Natural killer cell (primary cell): Measurements from ENCODE around the gene SEL1L. TPM values are rescaled to one million over a fixed set of nuclear protein-coding genes. Genes with fewer than 3 reads are reported as not detected.

Experiments
- ATAC-seq, 3 donors: fragments of 150-1000 bp in 2 of 3; fragments of 200-7000 bp in 1 of 3; cut with Tn5 transposase; 1 replicate in 1 of 3; 2 replicates in 2 of 3; pipeline ENCODE4 v1.10.0; 2021; ENCODE audit warnings: mild to moderate bottlenecking in 2 of 3, moderate library complexity in 2 of 3
- DNase-seq, 2 donors: peaks; one replicate each; pipeline versions ENCODE4 v3.0.0 to v3.0.0-alpha.2; 2013 to 2021; ENCODE audit warnings: mixed read lengths in 1 of 2
- H3K27ac ChIP-seq: one replicate; pipeline ENCODE4 v1.5.1; 2013; ENCODE audit warnings: mild to moderate bottlenecking, low read length
- H3K27me3 ChIP-seq: one replicate; pipeline ENCODE4 v1.6.1; 2013; ENCODE audit warnings: low read length; ENCODE audit not compliant: control insufficient read depth, insufficient read depth
- H3K36me3 ChIP-seq: one replicate; pipeline ENCODE4 v1.6.1; 2013; ENCODE audit warnings: low read length; ENCODE audit not compliant: control insufficient read depth, insufficient read depth
- H3K4me1 ChIP-seq: one replicate; pipeline ENCODE4 v1.6.1; 2013; ENCODE audit warnings: low read length; ENCODE audit not compliant: control insufficient read depth, insufficient read depth
- H3K4me3 ChIP-seq: one replicate; pipeline ENCODE4 v1.5.1; 2013; ENCODE audit warnings: low read length
- H3K9me3 ChIP-seq: one replicate; pipeline ENCODE4 v1.6.1; 2013; ENCODE audit warnings: low read length; ENCODE audit not compliant: control insufficient read depth, insufficient read depth
- H3K27ac Mint-ChIP-seq, 2 donors: one replicate each; pipeline ENCODE4 v1.8.0; 2022; ENCODE audit warnings: mild to moderate bottlenecking in 2 of 2, mixed read lengths in 2 of 2, moderate library complexity in 1 of 2
- H3K27me3 Mint-ChIP-seq, 2 donors: one replicate each; pipeline ENCODE4 v1.8.0; 2022; ENCODE audit warnings: low read depth in 2 of 2, mixed read lengths in 2 of 2
- H3K36me3 Mint-ChIP-seq: one replicate; pipeline ENCODE4 v1.8.0; 2022; ENCODE audit warnings: mixed read lengths
- H3K4me1 Mint-ChIP-seq, 2 donors: one replicate each; pipeline ENCODE4 v1.8.0; 2022; ENCODE audit warnings: mixed read lengths in 2 of 2
- H3K4me3 Mint-ChIP-seq: one replicate; pipeline ENCODE4 v1.8.0; 2022; ENCODE audit warnings: mild to moderate bottlenecking, moderate library complexity, mixed read lengths
- H3K9me3 Mint-ChIP-seq, 2 donors: one replicate each; pipeline ENCODE4 v1.8.0; 2022; ENCODE audit warnings: mixed read lengths in 2 of 2
- WGBS: methylation state at CpG from one replicate; pipeline ENCODE4 v1.1.7; 2013; ENCODE audit warnings: missing lambda C conversion rate; ENCODE audit not compliant: insufficient coverage; 5-methylcytosine and 5-hydroxymethylcytosine counted together
- intact Hi-C: fragments of 100-400 bp; cut with micrococcal nuclease; formaldehyde crosslinking; loops from one replicate; pipeline ENCODE4 v1.14.2; 2022
- total RNA-seq, 4 donors: library from RNA; stranded (reverse); fragments of 120-200 nt in 1 of 4; gene quantifications; one replicate each; pipeline versions ENCODE4 v1.2.3 to v1.2.4, GENCODE V29; 2013 to 2022
- TF ChIP-seq, protein P1 (sequence below): fragments of 200-600 bp; IDR thresholded peaks from one replicate; pipeline ENCODE4 v1.8.0; 2022; ENCODE audit warnings: antibody characterized with exemption

The SEL1L gene
- total RNA-seq, 3 donors from 2014 or later (not counting 1 experiment from before 2014, with no cell fraction given): 55.0 to 93.0 (median 77.0) TPM

DNA sequence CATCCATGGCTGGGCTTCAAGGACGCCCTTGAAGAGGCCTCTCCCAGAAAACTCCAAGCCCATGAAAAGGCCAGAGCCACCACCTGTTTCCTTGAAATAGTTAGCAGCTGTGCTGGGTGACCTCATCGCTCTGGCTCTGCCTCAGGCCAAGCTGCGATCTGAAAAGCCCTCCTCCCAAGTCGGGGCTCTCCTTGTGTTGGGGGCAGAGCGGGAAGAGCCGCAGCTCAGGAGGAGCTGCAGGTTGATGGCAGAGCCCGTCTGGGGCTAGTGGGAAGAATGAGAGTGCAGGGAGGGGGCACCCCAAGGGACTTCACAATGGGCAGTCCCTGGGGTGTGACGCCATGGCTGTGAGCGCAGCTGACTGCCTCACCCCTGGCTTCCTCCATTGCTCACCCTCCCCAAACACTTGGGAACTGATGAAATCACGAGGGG lies 83.5 kb downstream of the SEL1L start:
- intact Hi-C loops: no loop called here
- Histone ChIP-seq H3K9me3 (no peaks in the 10 kb centered on the region), H3K36me3 (no peaks in the 10 kb centered on the region), H3K27ac (no peak overlapping the region), H3K4me3 (no peak overlapping the region), H3K4me1 (no peaks in the 10 kb centered on the region), H3K27me3 (no peaks in the 10 kb centered on the region)
- Mint-ChIP-seq H3K36me3 (no peaks in the 10 kb centered on the region), H3K4me1 (peaks cover 5 to 8% of the 10 kb centered on the region in 2 donors), H3K27me3 (peaks cover 3 to 8% of the 10 kb centered on the region in 2 donors), H3K4me3 (no peak overlapping the region), H3K9me3 (no peaks in the 10 kb centered on the region), H3K27ac (no peak overlapping the region)
- no peak for ATAC-seq
- TF ChIP-seq, protein P1, sequence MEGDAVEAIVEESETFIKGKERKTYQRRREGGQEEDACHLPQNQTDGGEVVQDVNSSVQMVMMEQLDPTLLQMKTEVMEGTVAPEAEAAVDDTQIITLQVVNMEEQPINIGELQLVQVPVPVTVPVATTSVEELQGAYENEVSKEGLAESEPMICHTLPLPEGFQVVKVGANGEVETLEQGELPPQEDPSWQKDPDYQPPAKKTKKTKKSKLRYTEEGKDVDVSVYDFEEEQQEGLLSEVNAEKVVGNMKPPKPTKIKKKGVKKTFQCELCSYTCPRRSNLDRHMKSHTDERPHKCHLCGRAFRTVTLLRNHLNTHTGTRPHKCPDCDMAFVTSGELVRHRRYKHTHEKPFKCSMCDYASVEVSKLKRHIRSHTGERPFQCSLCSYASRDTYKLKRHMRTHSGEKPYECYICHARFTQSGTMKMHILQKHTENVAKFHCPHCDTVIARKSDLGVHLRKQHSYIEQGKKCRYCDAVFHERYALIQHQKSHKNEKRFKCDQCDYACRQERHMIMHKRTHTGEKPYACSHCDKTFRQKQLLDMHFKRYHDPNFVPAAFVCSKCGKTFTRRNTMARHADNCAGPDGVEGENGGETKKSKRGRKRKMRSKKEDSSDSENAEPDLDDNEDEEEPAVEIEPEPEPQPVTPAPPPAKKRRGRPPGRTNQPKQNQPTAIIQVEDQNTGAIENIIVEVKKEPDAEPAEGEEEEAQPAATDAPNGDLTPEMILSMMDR: no peak
- 86% methylated on average over 10 of the region's 10 CpGs for WGBS
- DNase-seq: no peak

DNA sequence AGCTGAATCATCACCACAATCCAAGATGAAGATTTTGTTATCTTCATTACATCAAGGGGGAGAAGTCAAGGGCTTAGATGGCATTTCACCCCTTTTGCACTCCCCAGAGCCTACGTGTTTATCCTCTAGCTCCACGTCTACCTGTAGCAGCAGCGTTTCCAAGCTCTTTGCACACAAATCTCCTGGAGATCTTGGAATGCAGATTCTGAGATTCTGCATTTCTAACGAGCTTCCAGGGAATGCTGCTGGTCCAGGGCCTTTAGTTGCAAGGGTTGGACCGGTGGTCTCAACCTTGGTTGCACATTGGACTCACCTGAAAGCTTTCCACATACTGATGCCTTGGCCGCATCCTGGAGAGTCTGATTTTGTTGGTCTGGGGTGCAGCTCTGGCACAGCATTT lies 84.1 kb downstream of the SEL1L start:
- Histone ChIP-seq H3K36me3 (no peaks in the 10 kb centered on the region), H3K27me3 (no peaks in the 10 kb centered on the region), H3K27ac (no peak overlapping the region), H3K9me3 (no peaks in the 10 kb centered on the region), H3K4me1 (no peaks in the 10 kb centered on the region), H3K4me3 (no peak overlapping the region)
- H3K4me1 Mint-ChIP-seq: peaks cover 5 to 8% of the 10 kb centered on the region in 2 donors
- no peaks in the 10 kb centered on the region for H3K9me3 Mint-ChIP-seq
- H3K36me3 Mint-ChIP-seq: no peaks in the 10 kb centered on the region
- intact Hi-C loops: no loop called here
- TF ChIP-seq, protein P1: no peak
- peaks cover 3 to 9% of the 10 kb centered on the region in 2 donors for H3K27me3 Mint-ChIP-seq
- no peak overlapping the region for H3K4me3 Mint-ChIP-seq
- DNase-seq: no peak
- ATAC-seq: no peak
- WGBS: 82% methylated on average over 6 of the region's 6 CpGs
- no peak overlapping the region for H3K27ac Mint-ChIP-seq

DNA sequence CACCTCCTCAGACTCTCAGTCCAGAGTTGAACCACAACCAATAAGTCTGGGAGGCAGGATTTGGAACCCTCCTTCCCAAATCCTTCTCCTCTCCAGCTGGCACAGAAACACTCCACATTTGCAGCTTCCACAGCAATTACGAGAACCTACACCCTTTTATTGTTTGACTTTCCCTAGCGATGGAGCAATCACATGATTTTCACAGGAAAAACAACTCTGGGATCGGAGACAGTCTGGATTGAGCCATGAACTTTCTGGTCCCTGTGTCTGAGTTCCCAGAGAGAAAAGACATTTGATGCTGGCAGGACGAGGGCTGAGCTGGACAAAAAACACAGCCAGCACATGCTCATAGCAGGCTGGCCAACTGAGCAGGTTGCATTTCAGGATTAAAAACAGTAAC lies 84.5 kb downstream of the SEL1L start:
- ATAC-seq: no peak
- H3K9me3 ChIP-seq: no peaks in the 10 kb centered on the region
- H3K27ac ChIP-seq: no peak overlapping the region
- H3K4me3 ChIP-seq: no peak overlapping the region
- no peaks in the 10 kb centered on the region for H3K4me1 ChIP-seq
- TF ChIP-seq, protein P1: no peak
- H3K36me3 ChIP-seq: no peaks in the 10 kb centered on the region
- intact Hi-C loops: no loop called here
- Mint-ChIP-seq H3K9me3 (no peaks in the 10 kb centered on the region), H3K4me1 (peaks cover 5 to 8% of the 10 kb centered on the region in 2 donors), H3K27ac (no peak overlapping the region), H3K36me3 (no peaks in the 10 kb centered on the region), H3K4me3 (no peak overlapping the region), H3K27me3 (peaks cover 7 to 14% of the 10 kb centered on the region in 2 donors)
- no peaks in the 10 kb centered on the region for H3K27me3 ChIP-seq
- no peak for DNase-seq
- 87% methylated on average over 4 of the region's 4 CpGs for WGBS

DNA sequence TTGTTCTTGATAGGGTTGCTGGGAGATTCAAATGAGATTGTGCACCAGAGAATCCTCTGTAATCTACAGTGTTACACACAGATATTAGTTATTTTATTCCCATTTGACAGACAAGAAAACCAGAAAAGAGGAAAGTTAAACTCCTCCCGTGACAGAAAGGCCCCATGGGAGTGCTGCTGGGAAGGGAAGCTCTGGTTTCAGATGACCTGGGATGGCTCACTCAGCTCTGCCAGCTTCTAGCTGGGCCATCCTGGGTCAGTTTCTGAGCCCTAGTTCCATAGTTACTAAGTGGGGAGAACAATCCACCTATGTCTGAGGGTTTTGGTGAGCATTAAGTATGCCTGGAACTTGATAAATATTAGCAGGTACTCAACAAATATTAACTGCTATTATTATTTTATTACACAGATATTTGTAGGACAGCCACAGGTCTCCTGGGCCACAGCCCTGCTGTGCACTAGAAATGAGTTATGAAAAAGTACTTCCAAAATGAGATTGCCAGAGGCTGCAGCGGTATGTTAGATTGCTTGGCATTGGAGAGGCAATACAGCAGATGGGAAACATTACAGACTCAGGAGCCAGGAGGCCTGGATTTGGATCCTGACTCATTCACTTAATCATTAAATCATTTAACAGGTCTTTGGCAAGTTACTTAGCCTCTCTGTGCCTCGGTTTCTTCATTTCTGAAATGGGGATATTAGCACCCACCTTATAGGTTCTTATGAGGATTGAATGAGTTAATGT lies 86.5 kb downstream of the SEL1L start:
- Histone ChIP-seq H3K9me3 (no peaks in the 10 kb centered on the region), H3K4me1 (no peaks in the 10 kb centered on the region), H3K36me3 (no peaks in the 10 kb centered on the region), H3K4me3 (no peak overlapping the region), H3K27ac (no peak overlapping the region), H3K27me3 (no peaks in the 10 kb centered on the region)
- Mint-ChIP-seq H3K9me3 (no peaks in the 10 kb centered on the region), H3K27me3 (peaks cover 18 to 22% of the 10 kb centered on the region in 2 donors), H3K27ac (no peak overlapping the region), H3K4me1 (no peaks in the 10 kb centered on the region), H3K36me3 (no peaks in the 10 kb centered on the region), H3K4me3 (no peak overlapping the region)
- ATAC-seq (no peak), DNase-seq (no peak)
- intact Hi-C loops: no loop called here
- TF ChIP-seq, protein P1: no peak
- 90% methylated on average over 2 of the region's 3 CpGs for WGBS
